HepG2 (cell line): Measurements from ENCODE around the gene STAT4. TPM values are rescaled to one million over a fixed set of nuclear protein-coding genes. Genes with fewer than 3 reads are reported as not detected.

ENCODE experiments used
- ATAC-seq: fragments of 200-7000 bp; cut with Tn5 transposase; 3 replicates; pipeline ENCODE4 v1.9.1; 2020; ENCODE audit warnings: mild to moderate bottlenecking, moderate library complexity
- BruUV-seq: library from RNA; stranded (reverse); fragments of 400-500 nt; replicated peaks from 2 replicates; lab custom pipeline; 2021; lab: Mats Ljungman, UMichigan
- CTCF ChIA-PET: fragments of 300-600 bp; formaldehyde crosslinking; extraction: SDS; loops from one replicate; lab custom pipeline; 2021; ENCODE audit warnings: low total read pairs, inconsistent platforms, low intra/inter-chr PET ratio; lab: Yijun Ruan, JAX
- POLR2A ChIA-PET: fragments of 350-600 bp; sonication (Branson Sonifier 250); formaldehyde crosslinking; loops from one replicate; lab custom pipeline; 2020; ENCODE audit warnings: antibody characterized with exemption, inconsistent platforms; lab: Yijun Ruan, JAX
- DNase-seq: peaks from one replicate; pipeline ENCODE4 v3.0.0-alpha.2; 2015; ENCODE audit warnings: low spot score
- FAIRE-seq: peaks from 3 replicates; lab custom pipeline; 2011; peaks lifted over from hg19 to GRCh38; lab: Jason Lieb, UNC
- H2AFZ ChIP-seq: one replicate; pipeline ENCODE4 v1.6.1; 2011; ENCODE audit warnings: low read length, inconsistent platforms
- H3K27ac ChIP-seq: fragments of 300-600 bp; 3 replicates; pipeline ENCODE4 v1.8.0; 2011; ENCODE audit warnings: mixed run types, mild to moderate bottlenecking, mixed read lengths, low read length, inconsistent platforms; ENCODE audit not compliant: insufficient read depth; ENCODE audit errors: extremely low read length
- H3K27me3 ChIP-seq, 2 experiments: fragments of 200-600 bp in 1 of 2; 2 replicates in 1 of 2; 3 replicates in 1 of 2; pipeline versions ENCODE4 v1.6.0 to v1.8.0; 2011; ENCODE audit warnings: low read length in 2 of 2, mild to moderate bottlenecking in 2 of 2, moderate library complexity in 2 of 2, inconsistent platforms in 1 of 2; ENCODE audit not compliant: insufficient read depth in 2 of 2, control insufficient read depth in 1 of 2
- H3K36me3 ChIP-seq, 2 experiments: fragments of 200-600 bp in 1 of 2; replicated peaks in 1 of 2; 2 replicates in 1 of 2; 3 replicates in 1 of 2; pipeline versions ENCODE4 v1.5.1 to v1.8.0; 2011; ENCODE audit warnings: low read length in 2 of 2, inconsistent platforms in 1 of 2; ENCODE audit not compliant: insufficient read depth in 2 of 2, control insufficient read depth in 1 of 2
- H3K4me1 ChIP-seq: 2 replicates; pipeline ENCODE4 v1.5.1; 2012; ENCODE audit warnings: low read length, inconsistent platforms; ENCODE audit not compliant: insufficient read depth
- H3K4me2 ChIP-seq: 2 replicates; pipeline ENCODE4 v1.6.0; 2011; ENCODE audit warnings: low read depth, low read length, inconsistent platforms
- H3K4me3 ChIP-seq, 3 experiments: fragments of 200-600 bp in 1 of 3; sonication (generic), shearing (Covaris generic) in 1 of 3; replicated peaks in 1 of 3; 2 replicates each; pipeline ENCODE4 v1.5.1; 2011 to 2016; ENCODE audit warnings: low read length in 3 of 3, inconsistent platforms in 2 of 3, low read depth in 2 of 3, mild to moderate bottlenecking in 2 of 3, control low read depth in 1 of 3, mixed read lengths in 1 of 3; ENCODE audit not compliant: insufficient read depth in 1 of 3
- H3K79me2 ChIP-seq: one replicate; pipeline ENCODE4 v1.6.1; 2011; ENCODE audit warnings: low read length, inconsistent platforms; ENCODE audit not compliant: insufficient read depth
- H3K9ac ChIP-seq: 2 replicates; pipeline ENCODE4 v1.6.0; 2011; ENCODE audit warnings: mild to moderate bottlenecking, low read depth, low read length, inconsistent platforms; ENCODE audit not compliant: insufficient read depth
- H3K9me3 ChIP-seq: 2 replicates; pipeline ENCODE4 v1.5.1; 2012; ENCODE audit warnings: mild to moderate bottlenecking, low read length
- H4K20me1 ChIP-seq: 2 replicates; pipeline ENCODE4 v1.6.0; 2011; ENCODE audit warnings: inconsistent platforms, mild to moderate bottlenecking, low read length, moderate library complexity; ENCODE audit not compliant: insufficient read depth
- ATRX ChIP-seq: sonication (generic); formaldehyde crosslinking; IDR thresholded peaks from 2 replicates; pipeline ENCODE4 v1.4.0; 2020; ENCODE audit warnings: missing genetic modification reagents, borderline replicate concordance
- BRD4 ChIP-seq: sonication (generic); formaldehyde crosslinking; IDR thresholded peaks from 2 replicates; pipeline ENCODE4 v1.4.0; 2020; ENCODE audit warnings: missing genetic modification reagents
- GTF3A ChIP-seq: sonication (generic); formaldehyde crosslinking; conservative IDR thresholded peaks from 2 replicates; pipeline ENCODE4 v1.4.0; 2020; ENCODE audit warnings: mild to moderate bottlenecking, missing genetic modification reagents
- KLF12 ChIP-seq: sonication (generic); formaldehyde crosslinking; IDR thresholded peaks from 2 replicates; pipeline ENCODE4 v1.4.0; 2020; ENCODE audit warnings: missing genetic modification reagents, borderline replicate concordance
- SPEN ChIP-seq: sonication (generic); formaldehyde crosslinking; IDR thresholded peaks from 2 replicates; pipeline ENCODE4 v1.5.1; 2020; ENCODE audit warnings: low read depth, mild to moderate bottlenecking, missing genetic modification reagents
- STAG1 ChIP-seq: sonication (generic); formaldehyde crosslinking; IDR thresholded peaks from 2 replicates; pipeline ENCODE4 v1.4.0; 2020; ENCODE audit warnings: missing genetic modification reagents
- SUZ12 ChIP-seq: fragments of 150-350 bp; IDR thresholded peaks from 2 replicates; pipeline ENCODE4 v1.6.1; 2014; ENCODE audit warnings: low read depth, low read length
- TBX2 ChIP-seq: sonication (generic); formaldehyde crosslinking; IDR thresholded peaks from 2 replicates; pipeline ENCODE4 v1.5.0; 2020; ENCODE audit warnings: missing genetic modification reagents, mild to moderate bottlenecking, borderline replicate concordance
- TBX3 ChIP-seq: fragments of 450-650 bp; IDR thresholded peaks from 2 replicates; pipeline ENCODE4 v1.6.1; 2017; ENCODE audit warnings: antibody characterized with exemption, mild to moderate bottlenecking, inconsistent platforms, borderline replicate concordance
- ZBTB7B ChIP-seq: sonication (generic); formaldehyde crosslinking; IDR thresholded peaks from 2 replicates; pipeline ENCODE4 v1.4.0; 2020; ENCODE audit warnings: missing genetic modification reagents
- ZNF546 ChIP-seq: sonication (generic); formaldehyde crosslinking; conservative IDR thresholded peaks from 2 replicates; pipeline ENCODE4 v1.8.1; 2023; ENCODE audit warnings: mild to moderate bottlenecking, missing genetic modification reagents
- ZNF558 ChIP-seq: sonication (generic); formaldehyde crosslinking; IDR thresholded peaks from 2 replicates; pipeline ENCODE4 v1.9.0; 2022; ENCODE audit warnings: mild to moderate bottlenecking, missing genetic modification reagents, borderline replicate concordance
- WGBS: methylation state at CpG from one replicate; pipeline ENCODE4 v1.1.6; 2017; ENCODE audit warnings: low lambda C conversion rate; 5-methylcytosine and 5-hydroxymethylcytosine counted together
- in situ Hi-C: cut with HindIII; loops from 2 replicates; pipeline ENCODE4 v1.10.0; 2017; ENCODE audit warnings: low pct_unique_long_range_greater_than_20kb; ENCODE audit not compliant: extremely low pct_ligation_motif_present
- intact Hi-C: fragments of 100-400 bp; cut with micrococcal nuclease; formaldehyde crosslinking; loops from one replicate; pipeline ENCODE4 v1.10.0; 2022; ENCODE audit not compliant: unreplicated experiment
- polyA plus RNA-seq, 8 experiments: library from polyadenylated mRNA; depleted of rRNA in 3 of 8; stranded (reverse) in 7 of 8; unstranded in 1 of 8; fragments of >200 nt; fragmentation: Illumina TruSeq in 4 of 8; extraction: Trizol in 4 of 8; gene quantifications; 2 replicates each; pipeline versions ENCODE4 v1.2.1 to v1.2.3, GENCODE V29; 2011 to 2016; ENCODE audit warnings: low read depth in 4 of 8, missing spikeins in 1 of 8, mixed read lengths in 1 of 8; ENCODE audit not compliant: insufficient read depth in 1 of 8
- total RNA-seq, 5 experiments: library from RNA; depleted of rRNA; stranded (reverse); fragments of >200 nt; fragmentation: Illumina TruSeq; extraction: Trizol; gene quantifications; 2 replicates each; pipeline ENCODE4 v1.2.3, GENCODE V29; 2016; ENCODE audit warnings: low read depth in 1 of 5
- TF ChIP-seq, protein P1 (sequence below): sonication (generic); formaldehyde crosslinking; IDR thresholded peaks from 2 replicates; pipeline ENCODE4 v1.4.0; 2020; ENCODE audit warnings: missing genetic modification reagents, borderline replicate concordance
- TF ChIP-seq, protein P2 (sequence below): sonication (generic); formaldehyde crosslinking; IDR thresholded peaks from 2 replicates; pipeline ENCODE4 v1.4.0; 2020; ENCODE audit warnings: missing genetic modification reagents
- TF ChIP-seq, protein P3 (sequence below): sonication (generic); formaldehyde crosslinking; conservative IDR thresholded peaks from 2 replicates; pipeline ENCODE4 v1.8.1; 2023; ENCODE audit warnings: missing genetic modification reagents
- TF ChIP-seq, protein P4 (sequence below): sonication (generic); formaldehyde crosslinking; IDR thresholded peaks from 2 replicates; pipeline ENCODE4 v1.4.0; 2020; ENCODE audit warnings: missing genetic modification reagents, mild to moderate bottlenecking, borderline replicate concordance

STAT4 gene
- total and polyA plus RNA-seq, 2 of the 13 experiments (the other 11 are each of a cell fraction or from before 2014, with no cell fraction given) = 0.37 TPM; not detected in 1

DNA sequence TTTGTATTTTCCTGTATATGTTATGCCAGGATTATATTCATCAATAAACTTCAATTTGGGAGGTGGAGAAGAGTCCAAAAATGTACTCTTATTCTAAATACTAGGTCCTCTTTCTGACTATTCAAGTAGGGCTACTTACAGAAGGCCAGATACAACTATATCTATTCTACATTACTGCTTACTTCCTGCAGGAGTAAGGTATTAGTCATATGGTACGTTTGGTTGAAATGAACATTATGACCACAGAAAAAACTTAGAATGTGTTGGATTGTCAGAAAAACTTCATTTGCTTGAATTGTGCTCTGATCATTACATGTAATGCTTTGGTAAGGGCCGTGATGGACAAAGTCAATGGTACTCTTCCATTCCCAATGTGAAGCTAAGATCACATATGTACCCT, 35.0 kb downstream of the STAT4 start:
- no peak overlapping the region for H3K4me3 ChIP-seq
- no peaks in the 10 kb centered on the region for H4K20me1 ChIP-seq
- H2AFZ ChIP-seq = no peak overlapping the region
- FAIRE-seq (no peak), DNase-seq (no peak), ATAC-seq (no peak)
- no peaks in the 10 kb centered on the region for H3K4me1 ChIP-seq
- H3K79me2 ChIP-seq = no peaks in the 10 kb centered on the region
- no peaks in the 10 kb centered on the region for H3K36me3 ChIP-seq
- CTCF ChIA-PET = no interaction called here
- WGBS = 0% methylated on average over 2 of the region's 2 CpGs
- TF ChIP-seq, protein P1, sequence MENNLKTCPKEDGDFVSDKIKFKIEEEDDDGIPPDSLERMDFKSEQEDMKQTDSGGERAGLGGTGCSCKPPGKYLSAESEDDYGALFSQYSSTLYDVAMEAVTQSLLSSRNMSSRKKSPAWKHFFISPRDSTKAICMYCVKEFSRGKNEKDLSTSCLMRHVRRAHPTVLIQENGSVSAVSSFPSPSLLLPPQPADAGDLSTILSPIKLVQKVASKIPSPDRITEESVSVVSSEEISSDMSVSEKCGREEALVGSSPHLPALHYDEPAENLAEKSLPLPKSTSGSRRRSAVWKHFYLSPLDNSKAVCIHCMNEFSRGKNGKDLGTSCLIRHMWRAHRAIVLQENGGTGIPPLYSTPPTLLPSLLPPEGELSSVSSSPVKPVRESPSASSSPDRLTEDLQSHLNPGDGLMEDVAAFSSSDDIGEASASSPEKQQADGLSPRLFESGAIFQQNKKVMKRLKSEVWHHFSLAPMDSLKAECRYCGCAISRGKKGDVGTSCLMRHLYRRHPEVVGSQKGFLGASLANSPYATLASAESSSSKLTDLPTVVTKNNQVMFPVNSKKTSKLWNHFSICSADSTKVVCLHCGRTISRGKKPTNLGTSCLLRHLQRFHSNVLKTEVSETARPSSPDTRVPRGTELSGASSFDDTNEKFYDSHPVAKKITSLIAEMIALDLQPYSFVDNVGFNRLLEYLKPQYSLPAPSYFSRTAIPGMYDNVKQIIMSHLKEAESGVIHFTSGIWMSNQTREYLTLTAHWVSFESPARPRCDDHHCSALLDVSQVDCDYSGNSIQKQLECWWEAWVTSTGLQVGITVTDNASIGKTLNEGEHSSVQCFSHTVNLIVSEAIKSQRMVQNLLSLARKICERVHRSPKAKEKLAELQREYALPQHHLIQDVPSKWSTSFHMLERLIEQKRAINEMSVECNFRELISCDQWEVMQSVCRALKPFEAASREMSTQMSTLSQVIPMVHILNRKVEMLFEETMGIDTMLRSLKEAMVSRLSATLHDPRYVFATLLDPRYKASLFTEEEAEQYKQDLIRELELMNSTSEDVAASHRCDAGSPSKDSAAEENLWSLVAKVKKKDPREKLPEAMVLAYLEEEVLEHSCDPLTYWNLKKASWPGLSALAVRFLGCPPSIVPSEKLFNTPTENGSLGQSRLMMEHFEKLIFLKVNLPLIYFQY (CRISPR knock-in tag) = no peak
- TF ChIP-seq ZNF546 (CRISPR knock-in tag) (no peak), ZBTB7B (CRISPR knock-in tag) (no peak), ZNF558 (no peak), TBX3 (no peak), BRD4 (no peak), TBX2 (CRISPR knock-in tag) (no peak), ATRX (CRISPR knock-in tag) (no peak), STAG1 (CRISPR knock-in tag) (no peak), GTF3A (no peak), KLF12 (CRISPR knock-in tag) (no peak), SPEN (CRISPR knock-in tag) (no peak), SUZ12 (no peak)
- TF ChIP-seq, protein P2, sequence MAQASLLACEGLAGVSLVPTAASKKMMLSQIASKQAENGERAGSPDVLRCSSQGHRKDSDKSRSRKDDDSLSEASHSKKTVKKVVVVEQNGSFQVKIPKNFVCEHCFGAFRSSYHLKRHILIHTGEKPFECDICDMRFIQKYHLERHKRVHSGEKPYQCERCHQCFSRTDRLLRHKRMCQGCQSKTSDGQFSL (CRISPR knock-in tag) = no peak
- TF ChIP-seq, protein P3, sequence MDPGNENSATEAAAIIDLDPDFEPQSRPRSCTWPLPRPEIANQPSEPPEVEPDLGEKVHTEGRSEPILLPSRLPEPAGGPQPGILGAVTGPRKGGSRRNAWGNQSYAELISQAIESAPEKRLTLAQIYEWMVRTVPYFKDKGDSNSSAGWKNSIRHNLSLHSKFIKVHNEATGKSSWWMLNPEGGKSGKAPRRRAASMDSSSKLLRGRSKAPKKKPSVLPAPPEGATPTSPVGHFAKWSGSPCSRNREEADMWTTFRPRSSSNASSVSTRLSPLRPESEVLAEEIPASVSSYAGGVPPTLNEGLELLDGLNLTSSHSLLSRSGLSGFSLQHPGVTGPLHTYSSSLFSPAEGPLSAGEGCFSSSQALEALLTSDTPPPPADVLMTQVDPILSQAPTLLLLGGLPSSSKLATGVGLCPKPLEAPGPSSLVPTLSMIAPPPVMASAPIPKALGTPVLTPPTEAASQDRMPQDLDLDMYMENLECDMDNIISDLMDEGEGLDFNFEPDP (CRISPR knock-in tag) = no peak
- TF ChIP-seq, protein P4, sequence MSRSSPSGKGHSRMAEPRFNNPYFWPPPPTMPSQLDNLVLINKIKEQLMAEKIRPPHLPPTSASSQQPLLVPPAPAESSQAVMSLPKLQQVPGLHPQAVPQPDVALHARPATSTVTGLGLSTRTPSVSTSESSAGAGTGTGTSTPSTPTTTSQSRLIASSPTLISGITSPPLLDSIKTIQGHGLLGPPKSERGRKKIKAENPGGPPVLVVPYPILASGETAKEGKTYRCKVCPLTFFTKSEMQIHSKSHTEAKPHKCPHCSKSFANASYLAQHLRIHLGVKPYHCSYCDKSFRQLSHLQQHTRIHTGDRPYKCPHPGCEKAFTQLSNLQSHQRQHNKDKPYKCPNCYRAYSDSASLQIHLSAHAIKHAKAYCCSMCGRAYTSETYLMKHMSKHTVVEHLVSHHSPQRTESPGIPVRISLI (CRISPR knock-in tag) = no peak
- no peak overlapping the region for H3K9ac ChIP-seq
- no peak overlapping the region for H3K27ac ChIP-seq
- H3K27me3 ChIP-seq = no peaks in the 10 kb centered on the region
- no TSS peak for BruUV-seq
- POLR2A ChIA-PET = no interaction called here
- no peaks in the 10 kb centered on the region for H3K9me3 ChIP-seq
- intact Hi-C loops = no loop called here
- in situ Hi-C loops = no loop called here
- no peak overlapping the region for H3K4me2 ChIP-seq
